Fibroblast of lung (primary cell): ENCODE results near the gene CSKMT. TPM values are rescaled to one million over a fixed set of nuclear protein-coding genes. Genes with fewer than 3 reads are reported as not detected.
"Not testable (repeated sequence)": the region's sequence is repeated elsewhere in the genome, so short reads cannot be mapped to it uniquely, and the experiment has no call there.

Source experiments
- DNase-seq, 2 donors: peaks; one replicate each; pipeline versions ENCODE4 v3.0.0 to v3.0.0-alpha.2; 2010; ENCODE audit warnings: low read depth in 2 of 2
- H2AFZ ChIP-seq: 2 replicates; pipeline ENCODE4 v1.5.1; 2012; ENCODE audit warnings: low read length, control low read depth, inconsistent platforms
- H3K27ac ChIP-seq: 2 replicates; pipeline ENCODE4 v1.5.1; 2011; ENCODE audit warnings: low read length, control low read depth; ENCODE audit not compliant: insufficient read depth
- H3K27me3 ChIP-seq: 2 replicates; pipeline ENCODE4 v1.5.1; 2011; ENCODE audit warnings: mild to moderate bottlenecking, low read length; ENCODE audit not compliant: control insufficient read depth, insufficient read depth
- H3K36me3 ChIP-seq: 2 replicates; pipeline ENCODE4 v1.5.1; 2011; ENCODE audit warnings: low read length; ENCODE audit not compliant: control insufficient read depth, insufficient read depth
- H3K4me1 ChIP-seq: 2 replicates; pipeline ENCODE4 v1.5.1; 2011; ENCODE audit warnings: low read length; ENCODE audit not compliant: control insufficient read depth, insufficient read depth; ENCODE audit errors: extremely low read depth
- H3K4me2 ChIP-seq: 2 replicates; pipeline ENCODE4 v1.5.1; 2011; ENCODE audit warnings: low read length, control low read depth; ENCODE audit not compliant: insufficient read depth; ENCODE audit errors: extremely low read depth
- H3K4me3 ChIP-seq, 4 experiments: fragments of 200-600 bp in 1 of 4; sonication (generic) in 1 of 4; replicated peaks in 1 of 4; 2 replicates each; pipeline ENCODE4 v1.5.1; 2011 to 2016; ENCODE audit warnings: low read length in 4 of 4, low read depth in 3 of 4, mild to moderate bottlenecking in 3 of 4, control low read depth in 2 of 4, inconsistent platforms in 1 of 4, mixed read lengths in 1 of 4; ENCODE audit not compliant: insufficient read depth in 1 of 4; ENCODE audit errors: control extremely low read depth in 1 of 4
- H3K79me2 ChIP-seq: 2 replicates; pipeline ENCODE4 v1.5.1; 2012; ENCODE audit warnings: mild to moderate bottlenecking, low read length, inconsistent platforms; ENCODE audit not compliant: control insufficient read depth, insufficient read depth
- H3K9ac ChIP-seq: 2 replicates; pipeline ENCODE4 v1.5.1; 2011; ENCODE audit warnings: mild to moderate bottlenecking, low read length, control low read depth; ENCODE audit not compliant: insufficient read depth
- H3K9me3 ChIP-seq: 2 replicates; pipeline ENCODE4 v1.5.1; 2012; ENCODE audit warnings: low read depth, low read length; ENCODE audit not compliant: control insufficient read depth, insufficient read depth
- H4K20me1 ChIP-seq: 2 replicates; pipeline ENCODE4 v1.5.1; 2011; ENCODE audit warnings: low read length; ENCODE audit not compliant: control insufficient read depth, insufficient read depth; ENCODE audit errors: extremely low read depth
- EZH2 ChIP-seq: IDR thresholded peaks from 2 replicates; pipeline ENCODE4 v1.5.1; 2012; ENCODE audit warnings: low read length, control low read depth, mild to moderate bottlenecking; ENCODE audit errors: missing control alignments
- polyA plus RNA-seq, 2 donors: library from polyadenylated mRNA; depleted of rRNA in 1 of 2; stranded (reverse) in 1 of 2; unstranded in 1 of 2; fragments of >200 nt; gene quantifications; 2 replicates each; pipeline ENCODE4 v1.2.1, GENCODE V29; 2011 to 2012; ENCODE audit warnings: missing spikeins in 1 of 2
- total RNA-seq: library from RNA; depleted of rRNA; stranded (reverse); fragments of >200 nt; gene quantifications from 2 replicates; pipeline ENCODE4 v1.2.1, GENCODE V29; 2014
- TF ChIP-seq, protein P1 (sequence below), 2 donors: IDR thresholded peaks in 1 of 2; conservative IDR thresholded peaks in 1 of 2; 1 replicate in 1 of 2; 2 replicates in 1 of 2; pipeline ENCODE4 v1.5.1; 2011 to 2012; ENCODE audit warnings: low read length in 2 of 2, control low read depth in 1 of 2, inconsistent platforms in 1 of 2, low read depth in 1 of 2, mild to moderate bottlenecking in 1 of 2

The CSKMT gene
- total and polyA plus RNA-seq, 2 donors (not counting 1 experiment from before 2014, with no cell fraction given): 2.9 to 8.4 TPM

DNA sequence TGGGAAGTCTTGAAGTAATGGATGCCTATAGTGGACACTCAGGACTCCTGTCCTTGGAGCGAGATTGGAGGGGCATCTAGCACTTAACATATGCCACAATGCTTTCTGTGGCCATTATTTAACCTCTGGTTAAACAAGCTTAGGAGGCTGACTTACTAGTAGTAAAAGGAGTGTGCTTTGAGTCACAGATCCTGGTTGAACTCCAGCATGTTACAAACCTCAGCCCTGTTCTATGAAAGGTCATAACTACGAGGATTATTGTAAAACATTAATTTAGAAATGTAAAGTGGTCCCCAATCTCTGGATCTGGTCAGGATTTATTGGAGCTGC lies 8.0 kb downstream of the CSKMT start:
- Histone ChIP-seq H3K27ac (no peak overlapping the region), H3K36me3 (peaks cover 7% of the 10 kb centered on the region), H3K79me2 (peaks cover 13% of the 10 kb centered on the region), H4K20me1 (no peaks in the 10 kb centered on the region), H3K27me3 (no peaks in the 10 kb centered on the region), H3K4me3 (peak overlapping the region in 1 of 4 experiments; percentile 63), H3K4me2 (no peak overlapping the region), H3K9me3 (no peaks in the 10 kb centered on the region), H3K4me1 (peaks cover 4% of the 10 kb centered on the region), H3K9ac (no peak overlapping the region), H2AFZ (no peak overlapping the region)
- no peak for TF ChIP-seq EZH2
- TF ChIP-seq, protein P1, sequence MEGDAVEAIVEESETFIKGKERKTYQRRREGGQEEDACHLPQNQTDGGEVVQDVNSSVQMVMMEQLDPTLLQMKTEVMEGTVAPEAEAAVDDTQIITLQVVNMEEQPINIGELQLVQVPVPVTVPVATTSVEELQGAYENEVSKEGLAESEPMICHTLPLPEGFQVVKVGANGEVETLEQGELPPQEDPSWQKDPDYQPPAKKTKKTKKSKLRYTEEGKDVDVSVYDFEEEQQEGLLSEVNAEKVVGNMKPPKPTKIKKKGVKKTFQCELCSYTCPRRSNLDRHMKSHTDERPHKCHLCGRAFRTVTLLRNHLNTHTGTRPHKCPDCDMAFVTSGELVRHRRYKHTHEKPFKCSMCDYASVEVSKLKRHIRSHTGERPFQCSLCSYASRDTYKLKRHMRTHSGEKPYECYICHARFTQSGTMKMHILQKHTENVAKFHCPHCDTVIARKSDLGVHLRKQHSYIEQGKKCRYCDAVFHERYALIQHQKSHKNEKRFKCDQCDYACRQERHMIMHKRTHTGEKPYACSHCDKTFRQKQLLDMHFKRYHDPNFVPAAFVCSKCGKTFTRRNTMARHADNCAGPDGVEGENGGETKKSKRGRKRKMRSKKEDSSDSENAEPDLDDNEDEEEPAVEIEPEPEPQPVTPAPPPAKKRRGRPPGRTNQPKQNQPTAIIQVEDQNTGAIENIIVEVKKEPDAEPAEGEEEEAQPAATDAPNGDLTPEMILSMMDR (conservative IDR thresholded peaks at IDR 0.05 in 1 of 2, IDR thresholded peaks at IDR 0.05 in 1 of 2; ENCODE audit: low read depth in 1 of 2, low read length in 2 of 2): no peak
- DNase-seq: no peak

DNA sequence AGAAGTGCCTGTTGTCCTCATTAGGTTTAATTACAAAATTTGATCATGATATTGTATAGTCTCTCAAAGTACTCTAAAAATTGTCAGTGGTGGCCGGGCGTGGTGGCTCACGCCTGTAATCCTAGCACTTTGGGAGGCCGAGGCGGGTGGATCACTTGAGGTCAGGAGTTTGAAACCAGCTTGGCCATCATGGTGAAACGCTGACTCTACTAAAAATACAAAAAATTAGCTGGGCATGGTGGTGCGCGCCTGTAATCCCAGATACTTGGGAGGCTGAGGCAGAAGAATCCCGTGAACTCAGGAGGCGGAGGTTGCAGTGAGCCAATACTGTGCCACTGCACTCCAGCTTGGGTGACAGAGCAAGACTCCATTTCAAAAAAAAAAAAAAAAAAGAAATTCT lies 10.3 kb downstream of the CSKMT start:
- H3K79me2 ChIP-seq: peaks cover 18% of the 10 kb centered on the region
- H3K4me2 ChIP-seq, H3K9me3 ChIP-seq, H3K27me3 ChIP-seq, H3K9ac ChIP-seq, DNase-seq, H2AFZ ChIP-seq, H3K36me3 ChIP-seq, H3K4me3 ChIP-seq, H3K4me1 ChIP-seq, H4K20me1 ChIP-seq, H3K27ac ChIP-seq: not testable (repeated sequence)

DNA sequence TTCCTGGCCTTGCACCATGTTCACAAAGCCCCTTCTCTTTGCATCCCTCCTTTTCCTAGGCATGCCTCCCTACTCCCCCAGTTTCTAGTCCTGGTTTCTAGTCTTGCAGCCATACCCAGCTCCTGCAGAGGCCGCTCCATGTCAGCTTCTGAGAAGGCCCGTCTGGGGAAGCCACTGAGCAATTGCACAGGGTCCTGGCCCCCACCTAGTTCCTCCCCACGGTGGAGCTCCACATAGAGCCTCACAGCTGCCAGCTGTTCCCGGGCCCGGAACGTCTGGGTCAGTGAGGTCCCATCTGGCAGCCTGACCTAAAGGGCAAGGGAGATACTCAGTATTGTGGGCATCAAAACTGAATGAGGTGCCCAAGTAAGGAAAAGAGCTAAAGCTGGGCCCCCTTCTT lies 11.6 kb downstream of the CSKMT start:
- TF ChIP-seq, protein P1 (conservative IDR thresholded peaks at IDR 0.05 in 1 of 2, IDR thresholded peaks at IDR 0.05 in 1 of 2; ENCODE audit: low read depth in 1 of 2, low read length in 2 of 2): no peak
- no peak for TF ChIP-seq EZH2
- Histone ChIP-seq H3K9me3 (no peaks in the 10 kb centered on the region), H3K4me1 (peaks cover 5% of the 10 kb centered on the region), H3K36me3 (peaks cover 7% of the 10 kb centered on the region), H3K27me3 (no peaks in the 10 kb centered on the region), H3K4me2 (no peak overlapping the region), H3K9ac (no peak overlapping the region), H2AFZ (no peak overlapping the region), H3K4me3 (no peak overlapping the region), H3K27ac (no peak overlapping the region), H4K20me1 (no peaks in the 10 kb centered on the region), H3K79me2 (peaks cover 15% of the 10 kb centered on the region)
- DNase-seq: no peak
